ENCODE results near the gene FGF23. TPM values are rescaled to one million over a fixed set of nuclear protein-coding genes. Genes with fewer than 3 reads are reported as not detected.

Gene FGF23
- total RNA-seq: not detected
- polyA plus RNA-seq (2013, experiment 1 of 2): not detected
- polyA plus RNA-seq (2013, experiment 2 of 2): not detected
- 0 to 0.22 (median 0) reads per million in 172 experiments for total RNA-seq

DNA sequence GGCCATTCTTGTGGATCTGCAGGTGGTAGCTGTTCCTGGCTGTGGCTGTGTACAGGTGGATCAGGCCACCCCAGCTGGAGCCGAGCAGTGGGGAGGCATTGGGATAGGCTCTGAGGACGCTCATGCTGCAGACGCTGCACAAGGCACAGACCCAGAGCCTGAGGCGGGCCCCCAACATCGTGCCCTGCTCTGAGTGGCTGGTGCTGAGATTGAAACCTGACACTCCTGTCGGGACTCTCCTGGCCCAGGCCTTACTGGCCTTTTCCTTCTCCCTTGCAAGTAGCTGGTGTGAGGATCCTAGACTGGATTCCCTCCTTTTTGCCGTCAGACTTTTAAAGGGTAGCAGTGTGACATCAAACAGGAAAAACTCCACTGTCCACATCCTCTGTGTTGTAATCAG, at the start of gene FGF23:
Gene FGF23 (minus strand): TSS at position 308 of the 400 bp plus-strand sequence. CDS start 130 bp downstream, at position 178.
- no peak within 1 kb of the TSS for H3K4me3 ChIP-seq (ENCODE audit: low read length)
- H3K4me1 Mint-ChIP-seq (ENCODE audit: low read depth): no peaks in the 10 kb centered on the region
- H3K27me3 Mint-ChIP-seq: peaks cover 38% of the 10 kb centered on the region
- no peaks in the 10 kb centered on the region for H3K36me3 Mint-ChIP-seq (ENCODE audit: low read depth)
- no peaks in the 10 kb centered on the region for H3K9me3 Mint-ChIP-seq
- H3K27ac ChIP-seq (ENCODE audit: low read depth in 1 of 2, low read length in 2 of 2): no peak within 1 kb of the TSS
- no peaks in the 10 kb centered on the region for H3K36me3 ChIP-seq (ENCODE audit: insufficient read depth, low read length)
- no peaks in the 10 kb centered on the region for H3K4me1 ChIP-seq (ENCODE audit: insufficient read depth, low read length)
- no peak within 1 kb of the TSS for H3K4me3 Mint-ChIP-seq
- ATAC-seq (ENCODE audit: poor library complexity) (no peak), DNase-seq (no peak)
- peaks cover 7 to 27% of the 10 kb centered on the region in 2 experiments for H3K27me3 ChIP-seq (ENCODE audit: control insufficient read depth in 1 of 2, insufficient read depth in 2 of 2, low read length in 2 of 2)
- intact Hi-C loops (cut with DNase I, micrococcal nuclease): no loop called here
- CTCF ChIA-PET: no interaction called here
- POLR2A ChIA-PET: interaction anchor here (0.6 kb wide), 1 partner anchor 1509 kb away, joined by 3 read pairs; no protein-coding TSS in a partner anchor
- TF ChIP-seq, protein P1, sequence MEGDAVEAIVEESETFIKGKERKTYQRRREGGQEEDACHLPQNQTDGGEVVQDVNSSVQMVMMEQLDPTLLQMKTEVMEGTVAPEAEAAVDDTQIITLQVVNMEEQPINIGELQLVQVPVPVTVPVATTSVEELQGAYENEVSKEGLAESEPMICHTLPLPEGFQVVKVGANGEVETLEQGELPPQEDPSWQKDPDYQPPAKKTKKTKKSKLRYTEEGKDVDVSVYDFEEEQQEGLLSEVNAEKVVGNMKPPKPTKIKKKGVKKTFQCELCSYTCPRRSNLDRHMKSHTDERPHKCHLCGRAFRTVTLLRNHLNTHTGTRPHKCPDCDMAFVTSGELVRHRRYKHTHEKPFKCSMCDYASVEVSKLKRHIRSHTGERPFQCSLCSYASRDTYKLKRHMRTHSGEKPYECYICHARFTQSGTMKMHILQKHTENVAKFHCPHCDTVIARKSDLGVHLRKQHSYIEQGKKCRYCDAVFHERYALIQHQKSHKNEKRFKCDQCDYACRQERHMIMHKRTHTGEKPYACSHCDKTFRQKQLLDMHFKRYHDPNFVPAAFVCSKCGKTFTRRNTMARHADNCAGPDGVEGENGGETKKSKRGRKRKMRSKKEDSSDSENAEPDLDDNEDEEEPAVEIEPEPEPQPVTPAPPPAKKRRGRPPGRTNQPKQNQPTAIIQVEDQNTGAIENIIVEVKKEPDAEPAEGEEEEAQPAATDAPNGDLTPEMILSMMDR (IDR thresholded peaks at IDR 0.05): no peak
- H3K9me3 ChIP-seq (ENCODE audit: control insufficient read depth in 1 of 2, insufficient read depth in 1 of 2, low read length in 2 of 2): no peaks in the 10 kb centered on the region
- H3K27ac Mint-ChIP-seq: no peak within 1 kb of the TSS

DNA sequence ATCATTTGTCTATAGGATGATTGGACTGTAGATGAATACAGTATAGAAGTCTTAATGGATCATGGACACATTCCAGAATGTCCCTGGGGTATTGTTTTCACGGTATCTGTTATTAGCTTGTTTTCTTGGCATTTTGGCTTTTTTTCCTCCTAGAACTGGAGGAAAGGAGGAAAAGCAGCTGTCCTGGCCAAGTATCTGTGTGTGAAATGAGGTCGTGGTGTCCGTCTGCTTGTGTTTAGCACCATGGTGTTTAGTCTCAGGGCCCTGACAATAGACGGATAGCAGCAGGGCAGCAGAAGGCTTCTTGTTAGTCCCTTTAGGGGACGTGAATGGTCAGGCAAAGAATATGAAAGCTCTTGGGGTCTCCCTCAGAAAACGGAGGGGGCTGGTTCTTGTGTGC, 44.9 kb upstream of the FGF23 start:
- no peak overlapping the region for H3K4me3 Mint-ChIP-seq
- CTCF ChIA-PET: no interaction called here
- POLR2A ChIA-PET: no interaction called here
- no peaks in the 10 kb centered on the region for H3K4me1 Mint-ChIP-seq (ENCODE audit: low read depth)
- no peak overlapping the region for H3K27ac ChIP-seq (ENCODE audit: low read depth in 1 of 2, low read length in 2 of 2)
- no peaks in the 10 kb centered on the region for H3K36me3 ChIP-seq (ENCODE audit: insufficient read depth, low read length)
- no peaks in the 10 kb centered on the region for H3K36me3 Mint-ChIP-seq (ENCODE audit: low read depth)
- no peaks in the 10 kb centered on the region for H3K9me3 ChIP-seq (ENCODE audit: control insufficient read depth in 1 of 2, insufficient read depth in 1 of 2, low read length in 2 of 2)
- no peaks in the 10 kb centered on the region for H3K27me3 ChIP-seq (ENCODE audit: control insufficient read depth in 1 of 2, insufficient read depth in 2 of 2, low read length in 2 of 2)
- no peaks in the 10 kb centered on the region for H3K9me3 Mint-ChIP-seq
- intact Hi-C loops (cut with DNase I, micrococcal nuclease): loop anchor here in 1 of 2 experiments (1.0 kb wide), 1 partner anchor 100 kb away; no protein-coding TSS in a partner anchor
- TF ChIP-seq, protein P1 (IDR thresholded peaks at IDR 0.05): no peak
- H3K27ac Mint-ChIP-seq: no peak overlapping the region
- no peak for ATAC-seq (ENCODE audit: poor library complexity)
- no peaks in the 10 kb centered on the region for H3K4me1 ChIP-seq (ENCODE audit: insufficient read depth, low read length)
- no peaks in the 10 kb centered on the region for H3K27me3 Mint-ChIP-seq
- no peak overlapping the region for H3K4me3 ChIP-seq (ENCODE audit: low read length)
- no peak for DNase-seq

DNA sequence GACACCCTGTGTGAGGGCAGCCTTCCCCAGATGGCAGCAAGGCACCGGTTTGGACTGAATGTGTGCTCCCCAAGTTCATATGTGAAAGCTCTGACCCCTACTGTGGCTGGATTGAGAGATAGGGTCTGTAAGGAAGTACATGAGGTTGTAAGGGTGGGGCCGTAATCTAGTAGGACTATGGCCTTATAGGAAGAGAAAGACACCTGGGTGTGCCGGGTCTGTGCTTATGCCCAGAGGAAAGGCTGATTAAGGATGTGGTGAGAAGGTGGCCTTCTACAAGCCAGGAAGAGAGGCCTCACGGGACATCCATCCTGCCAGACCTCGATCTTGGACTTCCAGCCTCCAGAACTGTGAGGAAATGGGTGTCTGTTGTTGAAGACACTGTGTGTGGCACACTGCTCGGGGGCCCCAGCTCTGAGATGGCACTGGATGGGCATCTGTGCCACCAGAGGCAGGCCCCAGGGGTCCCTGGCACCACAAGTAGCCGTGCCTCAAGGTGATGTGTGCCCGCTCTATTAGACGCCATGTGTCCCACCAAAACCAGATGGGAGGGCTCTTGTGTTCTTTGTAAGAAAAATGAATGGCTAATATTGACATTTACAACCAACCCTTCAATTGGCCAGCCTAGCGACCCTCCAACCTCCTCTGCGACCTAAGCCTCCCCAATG, 44.1 kb upstream of the FGF23 start:
- intact Hi-C loops (cut with DNase I, micrococcal nuclease): loop anchor here in 1 of 2 experiments (1.0 kb wide), 1 partner anchor 101 kb away; no protein-coding TSS in a partner anchor
- Histone ChIP-seq H3K4me1 (ENCODE audit: insufficient read depth, low read length) (no peaks in the 10 kb centered on the region), H3K36me3 (ENCODE audit: insufficient read depth, low read length) (no peaks in the 10 kb centered on the region), H3K4me3 (ENCODE audit: low read length) (no peak overlapping the region), H3K27ac (ENCODE audit: low read depth in 1 of 2, low read length in 2 of 2) (no peak overlapping the region), H3K27me3 (ENCODE audit: control insufficient read depth in 1 of 2, insufficient read depth in 2 of 2, low read length in 2 of 2) (no peaks in the 10 kb centered on the region), H3K9me3 (ENCODE audit: control insufficient read depth in 1 of 2, insufficient read depth in 1 of 2, low read length in 2 of 2) (no peaks in the 10 kb centered on the region)
- no peaks in the 10 kb centered on the region for H3K9me3 Mint-ChIP-seq
- TF ChIP-seq, protein P1 (IDR thresholded peaks at IDR 0.05): no peak
- DNase-seq: no peak
- no peaks in the 10 kb centered on the region for H3K4me1 Mint-ChIP-seq (ENCODE audit: low read depth)
- peaks cover 4% of the 10 kb centered on the region for H3K27me3 Mint-ChIP-seq
- H3K36me3 Mint-ChIP-seq (ENCODE audit: low read depth): no peaks in the 10 kb centered on the region
- H3K27ac Mint-ChIP-seq: no peak overlapping the region
- no peak for ATAC-seq (ENCODE audit: poor library complexity)
- ChIA-PET CTCF (no interaction called here), POLR2A (no interaction called here)
- H3K4me3 Mint-ChIP-seq: no peak overlapping the region

Data from CD4-positive, alpha-beta T cell (primary cell).